OCI-LY7 (cell line): Measurements from ENCODE around the gene KCNMA1. TPM values are rescaled to one million over a fixed set of nuclear protein-coding genes. Genes with fewer than 3 reads are reported as not detected.
"Not testable (repeated sequence)": the region's sequence is repeated elsewhere in the genome, so short reads cannot be mapped to it uniquely, and the experiment has no call there.

Experiments
- BruUV-seq: library from RNA; stranded (reverse); fragments of 400-500 nt; replicated peaks from 2 replicates; lab custom pipeline; 2021; lab: Mats Ljungman, UMichigan
- CTCF ChIA-PET: fragments of 300-600 bp; sonication (Branson Sonifier 250); formaldehyde crosslinking; loops from one replicate; lab custom pipeline; 2022; ENCODE audit warnings: antibody characterized with exemption; ENCODE audit not compliant: unreplicated experiment; lab: Charles Lee
- POLR2A ChIA-PET: fragments of 300-600 bp; sonication (Branson Sonifier 250); formaldehyde crosslinking; loops from one replicate; lab custom pipeline; 2022; ENCODE audit warnings: antibody characterized with exemption; lab: Charles Lee
- DNase-seq: peaks from one replicate; pipeline ENCODE4 v3.0.0-alpha.2; 2015; ENCODE audit warnings: low spot score
- H2AFZ ChIP-seq: fragments of 200-600 bp; sonication (generic), shearing (Covaris generic); 2 replicates; pipeline ENCODE4 v1.6.1; 2014; ENCODE audit warnings: mild to moderate bottlenecking, antibody characterized with exemption, low read length, moderate library complexity
- H3K27ac ChIP-seq: fragments of 200-600 bp; sonication (generic); 2 replicates; pipeline ENCODE4 v1.5.1; 2014; ENCODE audit warnings: mixed run types, low read depth, mild to moderate bottlenecking, moderate library complexity, low read length, inconsistent platforms; ENCODE audit not compliant: poor library complexity, severe bottlenecking
- H3K36me3 ChIP-seq: fragments of 200-600 bp; sonication (generic); 2 replicates; pipeline ENCODE4 v1.6.1; 2014; ENCODE audit warnings: mild to moderate bottlenecking, antibody characterized with exemption, low read length, moderate library complexity, mixed read lengths; ENCODE audit not compliant: insufficient read depth
- H3K4me1 ChIP-seq: fragments of 200-600 bp; sonication (generic); 2 replicates; pipeline ENCODE4 v1.5.1; 2014; ENCODE audit warnings: mild to moderate bottlenecking, low read length; ENCODE audit not compliant: insufficient read depth, poor library complexity, severe bottlenecking
- H3K4me2 ChIP-seq: fragments of 200-600 bp; sonication (generic); 2 replicates; pipeline ENCODE4 v1.6.1; 2014; ENCODE audit warnings: mild to moderate bottlenecking, low read length
- H3K4me3 ChIP-seq: fragments of 200-600 bp; sonication (generic); 2 replicates; pipeline ENCODE4 v1.5.1; 2014; ENCODE audit warnings: mild to moderate bottlenecking, low read depth, low read length; ENCODE audit not compliant: poor library complexity, severe bottlenecking
- H3K79me2 ChIP-seq: fragments of 200-600 bp; sonication (generic); 2 replicates; pipeline ENCODE4 v1.6.1; 2016; ENCODE audit warnings: low read depth, mild to moderate bottlenecking, low read length, moderate library complexity, mixed read lengths; ENCODE audit not compliant: insufficient read depth
- H3K9me2 ChIP-seq: fragments of 200-600 bp; sonication (generic); 2 replicates; pipeline ENCODE4 v1.6.1; 2016; ENCODE audit warnings: mild to moderate bottlenecking, low read length, mixed read lengths; ENCODE audit not compliant: insufficient read depth
- H3K9me3 ChIP-seq: fragments of 200-600 bp; sonication (generic); 2 replicates; pipeline ENCODE4 v1.6.1; 2014; ENCODE audit warnings: mild to moderate bottlenecking, mixed run types, low read length, mixed read lengths
- H4K20me1 ChIP-seq: fragments of 200-600 bp; sonication (generic); 2 replicates; pipeline ENCODE4 v1.6.1; 2014; ENCODE audit warnings: mild to moderate bottlenecking, antibody characterized with exemption, low read length, moderate library complexity, mixed read lengths; ENCODE audit not compliant: insufficient read depth
- EZH2phosphoT487 ChIP-seq: fragments of 200-600 bp; sonication (generic); IDR thresholded peaks from 2 replicates; pipeline ENCODE4 v1.6.1; 2018; ENCODE audit warnings: low read depth, borderline replicate concordance, mild to moderate bottlenecking, mixed run types, antibody characterized with exemption, low read length, moderate library complexity, mixed read lengths
- intact Hi-C: fragments of 100-400 bp; cut with micrococcal nuclease; formaldehyde crosslinking; loops from one replicate; pipeline ENCODE4 v1.10.0; 2022; ENCODE audit not compliant: unreplicated experiment
- total RNA-seq, 2 experiments: library from RNA; depleted of rRNA in 1 of 2; stranded (reverse); fragments of >200 nt in 1 of 2; shearing (Covaris generic) in 1 of 2; gene quantifications; 2 replicates each; pipeline ENCODE4 v1.2.3, GENCODE V29; 2014 to 2022
- TF ChIP-seq, protein P1 (sequence below): fragments of 200-600 bp; sonication (generic); conservative IDR thresholded peaks from 2 replicates; pipeline ENCODE4 v1.5.1; 2014; ENCODE audit warnings: mild to moderate bottlenecking, antibody characterized with exemption, low read length, moderate library complexity, mixed read lengths

The KCNMA1 gene
- total RNA-seq, 2 experiments from 2014 or later, result not detected

DNA sequence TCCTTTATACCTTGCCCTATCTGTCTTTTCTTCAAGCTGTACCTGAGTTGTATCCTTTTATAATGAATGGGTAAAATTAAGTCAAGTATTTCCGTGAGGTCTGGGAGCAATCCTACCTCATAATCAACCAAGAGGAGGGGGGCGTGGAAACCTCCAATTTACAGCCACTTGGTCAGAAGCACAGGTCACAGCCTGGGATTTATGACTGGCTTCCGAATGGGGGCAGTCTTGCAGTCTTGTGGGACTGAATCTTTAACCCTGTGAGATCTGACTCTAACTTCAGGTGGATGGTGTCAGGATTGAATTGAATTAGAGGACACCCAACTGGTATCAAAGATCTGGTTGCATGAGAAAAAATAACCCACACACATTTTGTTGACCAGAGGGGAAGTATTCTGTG, 23.5 kb upstream of the KCNMA1 start:
- Histone ChIP-seq H2AFZ (no peak overlapping the region), H3K27ac (no peak overlapping the region), H3K4me1 (no peaks in the 10 kb centered on the region), H3K9me3 (no peaks in the 10 kb centered on the region), H3K9me2 (no peaks in the 10 kb centered on the region), H3K79me2 (no peaks in the 10 kb centered on the region), H3K36me3 (no peaks in the 10 kb centered on the region), H4K20me1 (no peaks in the 10 kb centered on the region), H3K4me2 (no peak overlapping the region), H3K4me3 (no peak overlapping the region)
- intact Hi-C loops, result no loop called here
- CTCF ChIA-PET, result no interaction called here
- TF ChIP-seq, protein P1, sequence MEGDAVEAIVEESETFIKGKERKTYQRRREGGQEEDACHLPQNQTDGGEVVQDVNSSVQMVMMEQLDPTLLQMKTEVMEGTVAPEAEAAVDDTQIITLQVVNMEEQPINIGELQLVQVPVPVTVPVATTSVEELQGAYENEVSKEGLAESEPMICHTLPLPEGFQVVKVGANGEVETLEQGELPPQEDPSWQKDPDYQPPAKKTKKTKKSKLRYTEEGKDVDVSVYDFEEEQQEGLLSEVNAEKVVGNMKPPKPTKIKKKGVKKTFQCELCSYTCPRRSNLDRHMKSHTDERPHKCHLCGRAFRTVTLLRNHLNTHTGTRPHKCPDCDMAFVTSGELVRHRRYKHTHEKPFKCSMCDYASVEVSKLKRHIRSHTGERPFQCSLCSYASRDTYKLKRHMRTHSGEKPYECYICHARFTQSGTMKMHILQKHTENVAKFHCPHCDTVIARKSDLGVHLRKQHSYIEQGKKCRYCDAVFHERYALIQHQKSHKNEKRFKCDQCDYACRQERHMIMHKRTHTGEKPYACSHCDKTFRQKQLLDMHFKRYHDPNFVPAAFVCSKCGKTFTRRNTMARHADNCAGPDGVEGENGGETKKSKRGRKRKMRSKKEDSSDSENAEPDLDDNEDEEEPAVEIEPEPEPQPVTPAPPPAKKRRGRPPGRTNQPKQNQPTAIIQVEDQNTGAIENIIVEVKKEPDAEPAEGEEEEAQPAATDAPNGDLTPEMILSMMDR, result no peak
- TF ChIP-seq EZH2phosphoT487, result no peak
- no TSS peak for BruUV-seq
- DNase-seq, result no peak
- POLR2A ChIA-PET, result no interaction called here

DNA sequence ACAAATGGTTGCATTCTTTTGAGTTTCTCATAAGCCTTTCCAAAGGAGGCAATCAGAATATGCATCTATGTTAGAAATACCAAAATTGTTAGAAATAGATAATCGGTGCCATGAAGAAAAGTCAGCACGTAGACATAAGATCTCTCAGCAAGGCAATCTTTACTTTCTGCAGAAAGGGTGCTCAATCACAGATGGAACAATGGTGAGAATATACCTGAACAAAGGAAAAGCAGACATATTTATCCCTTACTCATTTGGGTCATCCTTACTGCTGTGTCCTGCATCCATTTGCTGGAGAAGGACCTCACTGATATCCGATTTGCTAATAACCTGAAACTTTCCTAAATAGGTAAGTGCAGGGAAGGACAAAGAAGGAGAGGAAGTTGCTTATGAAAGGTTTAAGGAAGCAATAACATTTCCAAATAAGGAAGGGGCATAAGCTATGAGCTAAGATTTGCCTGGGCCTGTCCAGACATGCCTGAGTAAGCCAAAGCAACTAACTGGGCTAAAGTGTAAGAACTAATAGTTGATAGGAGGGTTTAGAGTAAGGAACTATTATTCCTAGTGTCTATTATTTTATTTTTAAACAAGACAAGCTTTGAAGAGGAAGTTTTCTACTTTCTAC, 21.6 kb upstream of the KCNMA1 start:
- DNase-seq, POLR2A ChIA-PET, H3K4me2 ChIP-seq, H4K20me1 ChIP-seq, H3K9me3 ChIP-seq, intact Hi-C loops, H3K9me2 ChIP-seq, H3K4me3 ChIP-seq, CTCF ChIA-PET, H3K27ac ChIP-seq, BruUV-seq, H3K4me1 ChIP-seq, H2AFZ ChIP-seq, H3K36me3 ChIP-seq, H3K79me2 ChIP-seq: not testable (repeated sequence)

DNA sequence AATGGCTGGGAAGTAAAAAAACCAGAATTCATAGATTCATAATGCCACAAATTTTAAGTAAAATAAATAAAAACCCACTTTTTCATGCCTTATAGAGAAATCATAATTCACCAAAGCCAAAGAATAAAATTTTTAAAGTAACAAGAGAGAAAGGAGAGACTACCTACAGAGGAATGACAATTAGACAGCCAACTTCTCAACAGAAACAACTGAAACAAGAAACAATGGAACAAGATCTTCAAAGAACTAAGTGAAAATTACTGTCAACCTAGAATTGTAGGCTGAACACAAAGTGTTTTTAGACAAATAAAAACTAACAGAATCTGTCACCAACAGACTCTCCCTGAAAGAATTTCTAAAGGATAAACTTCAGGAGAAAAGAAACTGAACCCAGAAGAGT, 15.6 kb upstream of the KCNMA1 start:
- ChIA-PET POLR2A (no interaction called here), CTCF (no interaction called here)
- DNase-seq, result no peak
- BruUV-seq, result no TSS peak
- no peak overlapping the region for H3K4me3 ChIP-seq
- peaks cover 5% of the 10 kb centered on the region; the same call in 1 of the 2 replicates for H3K9me3 ChIP-seq
- intact Hi-C loops, result no loop called here
- TF ChIP-seq EZH2phosphoT487, result no peak
- TF ChIP-seq, protein P1, result no peak
- H3K4me1 ChIP-seq, result no peaks in the 10 kb centered on the region
- no peak overlapping the region for H3K4me2 ChIP-seq
- H3K27ac ChIP-seq, result no peak overlapping the region
- no peaks in the 10 kb centered on the region for H3K36me3 ChIP-seq
- H2AFZ ChIP-seq, result no peak overlapping the region
- H4K20me1 ChIP-seq, result no peaks in the 10 kb centered on the region
- no peaks in the 10 kb centered on the region for H3K79me2 ChIP-seq
- H3K9me2 ChIP-seq, result no peaks in the 10 kb centered on the region
